Karpas-422 (cell line): ENCODE measurements around the gene STX10. TPM values are rescaled to one million over a fixed set of nuclear protein-coding genes. Genes with fewer than 3 reads are reported as not detected.

Source experiments
- DNase-seq: peaks from one replicate; pipeline ENCODE4 v3.0.0-alpha.2; 2015
- H2AFZ ChIP-seq: fragments of 200-600 bp; sonication (generic); 2 replicates; pipeline ENCODE4 v1.6.1; 2014; ENCODE audit warnings: antibody characterized with exemption, low read length, mixed read lengths
- H3K27ac ChIP-seq: fragments of 200-600 bp; sonication (generic); 2 replicates; pipeline ENCODE4 v1.5.1; 2014; ENCODE audit warnings: mild to moderate bottlenecking, low read length, moderate library complexity
- H3K27me3 ChIP-seq: fragments of 200-600 bp; sonication (generic); 2 replicates; pipeline ENCODE4 v1.6.1; 2014; ENCODE audit warnings: low read length, mixed read lengths
- H3K36me3 ChIP-seq: fragments of 200-600 bp; sonication (generic); 2 replicates; pipeline ENCODE4 v1.6.1; 2014; ENCODE audit warnings: low read length, mixed read lengths; ENCODE audit not compliant: insufficient read depth
- H3K4me1 ChIP-seq: fragments of 200-600 bp; sonication (generic); 2 replicates; pipeline ENCODE4 v1.6.1; 2014; ENCODE audit warnings: mild to moderate bottlenecking, low read length, mixed read lengths
- H3K4me2 ChIP-seq: fragments of 200-600 bp; sonication (generic); 2 replicates; pipeline ENCODE4 v1.6.1; 2014; ENCODE audit warnings: low read length, low read depth, mild to moderate bottlenecking; ENCODE audit not compliant: poor library complexity, severe bottlenecking
- H3K4me3 ChIP-seq: fragments of 200-600 bp; sonication (generic); 2 replicates; pipeline ENCODE4 v1.5.1; 2014; ENCODE audit warnings: mild to moderate bottlenecking, antibody characterized with exemption, low read length, mixed read lengths
- H3K79me2 ChIP-seq: fragments of 200-600 bp; sonication (generic); 2 replicates; pipeline ENCODE4 v1.6.1; 2014; ENCODE audit warnings: mild to moderate bottlenecking, low read length, mixed read lengths
- H3K9ac ChIP-seq: fragments of 200-600 bp; sonication (generic); 2 replicates; pipeline ENCODE4 v1.6.0; 2014; ENCODE audit warnings: low read length
- H3K9me2 ChIP-seq: fragments of 200-600 bp; sonication (generic), shearing (Covaris generic); replicated peaks from 2 replicates; pipeline ENCODE4 v1.6.0; 2014; ENCODE audit warnings: mild to moderate bottlenecking, low read length, moderate library complexity; ENCODE audit not compliant: insufficient read depth
- H3K9me3 ChIP-seq: fragments of 300-700, 200-600 bp; sonication (generic); 2 replicates; pipeline ENCODE4 v1.6.1; 2014; ENCODE audit warnings: low read length, mixed read lengths
- H4K20me1 ChIP-seq: fragments of 200-600 bp; sonication (generic); 2 replicates; pipeline ENCODE4 v1.6.1; 2014; ENCODE audit warnings: mild to moderate bottlenecking, antibody characterized with exemption, low read length, low read depth; ENCODE audit not compliant: insufficient read depth
- total RNA-seq: library from RNA; depleted of rRNA; stranded (reverse); fragments of >200 nt; shearing (Covaris generic); gene quantifications from 2 replicates; pipeline ENCODE4 v1.2.3, GENCODE V29; 2014; ENCODE audit warnings: low replicate concordance

Gene STX10
- total RNA-seq, 1 experiment from 2014 or later = 47.0 TPM

GRCh38 chr19:13130886-13131490, 19.2 kb downstream of the STX10 start:
- no peaks in the 10 kb centered on the region for H3K9me2 ChIP-seq
- peaks cover 79% of the 10 kb centered on the region for H3K79me2 ChIP-seq
- H3K9ac ChIP-seq = no peak overlapping the region

GRCh38 chr19:13129384-13129783, 20.8 kb downstream of the STX10 start:
- H3K9ac ChIP-seq = no peak overlapping the region
- H4K20me1 ChIP-seq = peaks cover 35% of the 10 kb centered on the region
- H3K79me2 ChIP-seq = peaks cover 87% of the 10 kb centered on the region

More at GRCh38 chr19:13130886-13131490, 19.2 kb downstream of the STX10 start:
- Histone ChIP-seq H3K9me3 (no peaks in the 10 kb centered on the region), H3K4me1 (no peaks in the 10 kb centered on the region), H3K36me3 (peaks cover 5% of the 10 kb centered on the region; the same call in 1 of the 2 replicates), H3K4me2 (no peak overlapping the region), H3K27me3 (no peaks in the 10 kb centered on the region), H3K27ac (no peak overlapping the region), H2AFZ (no peak overlapping the region), H3K4me3 (no peak overlapping the region), H4K20me1 (peaks cover 41% of the 10 kb centered on the region)
- DNase-seq = no peak

GRCh38 chr19:13128583-13128982, 21.6 kb downstream of the STX10 start:
- H3K4me2 ChIP-seq = no peak overlapping the region
- no peaks in the 10 kb centered on the region for H3K9me2 ChIP-seq
- H3K4me3 ChIP-seq = no peak overlapping the region
- no peak overlapping the region for H2AFZ ChIP-seq
- no peaks in the 10 kb centered on the region for H3K27me3 ChIP-seq
- H3K79me2 ChIP-seq = peaks cover 87% of the 10 kb centered on the region
- H3K4me1 ChIP-seq = no peaks in the 10 kb centered on the region
- peaks cover 4% of the 10 kb centered on the region; the same call in 1 of the 2 replicates for H3K36me3 ChIP-seq
- H4K20me1 ChIP-seq = peaks cover 35% of the 10 kb centered on the region
- no peak for DNase-seq
- no peak overlapping the region for H3K27ac ChIP-seq
- H3K9me3 ChIP-seq = no peaks in the 10 kb centered on the region
- no peak overlapping the region for H3K9ac ChIP-seq

More at GRCh38 chr19:13129384-13129783, 20.8 kb downstream of the STX10 start:
- Histone ChIP-seq H2AFZ (no peak overlapping the region), H3K27ac (no peak overlapping the region), H3K4me2 (no peak overlapping the region), H3K36me3 (peaks cover 5% of the 10 kb centered on the region; the same call in 1 of the 2 replicates), H3K9me2 (no peaks in the 10 kb centered on the region), H3K27me3 (no peaks in the 10 kb centered on the region), H3K9me3 (no peaks in the 10 kb centered on the region), H3K4me3 (no peak overlapping the region), H3K4me1 (no peaks in the 10 kb centered on the region)
- no peak for DNase-seq

- Histone ChIP-seq H2AFZ (no peak overlapping the region), H3K79me2 (peaks cover 88% of the 10 kb centered on the region), H3K9me2 (no peaks in the 10 kb centered on the region), H3K27me3 (no peaks in the 10 kb centered on the region), H4K20me1 (peaks cover 39% of the 10 kb centered on the region), H3K4me1 (no peaks in the 10 kb centered on the region), H3K9me3 (no peaks in the 10 kb centered on the region), H3K27ac (no peak overlapping the region), H3K9ac (no peak overlapping the region), H3K4me3 (no peak overlapping the region), H3K36me3 (no peaks in the 10 kb centered on the region), H3K4me2 (no peak overlapping the region)
- no peak for DNase-seq
These were observed 22.2 kb downstream of the STX10 start for GRCh38 chr19:13127811-13128575.

- Histone ChIP-seq H3K9ac (no peak overlapping the region), H3K27ac (no peak overlapping the region), H3K4me2 (no peak overlapping the region), H3K4me3 (no peak overlapping the region), H3K36me3 (no peaks in the 10 kb centered on the region), H3K79me2 (peaks cover 90% of the 10 kb centered on the region), H4K20me1 (peaks cover 42% of the 10 kb centered on the region), H3K27me3 (no peaks in the 10 kb centered on the region), H2AFZ (no peak overlapping the region), H3K9me2 (no peaks in the 10 kb centered on the region), H3K4me1 (no peaks in the 10 kb centered on the region), H3K9me3 (no peaks in the 10 kb centered on the region)
- DNase-seq = no peak
These were observed 23.1 kb downstream of the STX10 start for GRCh38 chr19:13127051-13127450.

- no peaks in the 10 kb centered on the region for H3K9me3 ChIP-seq
- H3K27me3 ChIP-seq = no peaks in the 10 kb centered on the region
- H3K4me2 ChIP-seq = no peak overlapping the region
- no peak for DNase-seq
- no peaks in the 10 kb centered on the region for H3K9me2 ChIP-seq
- peaks cover 51% of the 10 kb centered on the region for H4K20me1 ChIP-seq
- H3K27ac ChIP-seq = no peak overlapping the region
- no peak overlapping the region for H2AFZ ChIP-seq
- no peak overlapping the region for H3K4me3 ChIP-seq
- peaks cover 94% of the 10 kb centered on the region for H3K79me2 ChIP-seq
- peaks cover 20% of the 10 kb centered on the region for H3K4me1 ChIP-seq
- H3K36me3 ChIP-seq = no peaks in the 10 kb centered on the region
- H3K9ac ChIP-seq = no peak overlapping the region
These were observed 26.9 kb downstream of the STX10 start for GRCh38 chr19:13122980-13123957.

- peaks cover 45% of the 10 kb centered on the region for H4K20me1 ChIP-seq
- H3K36me3 ChIP-seq = no peaks in the 10 kb centered on the region
- no peak overlapping the region for H3K4me2 ChIP-seq
- peaks cover 26% of the 10 kb centered on the region for H3K4me1 ChIP-seq
- no peak overlapping the region for H2AFZ ChIP-seq
- DNase-seq = no peak
- no peak overlapping the region for H3K4me3 ChIP-seq
- H3K27me3 ChIP-seq = no peaks in the 10 kb centered on the region
- no peak overlapping the region for H3K9ac ChIP-seq
- H3K9me3 ChIP-seq = no peaks in the 10 kb centered on the region
- no peaks in the 10 kb centered on the region for H3K9me2 ChIP-seq
- peaks cover 86% of the 10 kb centered on the region for H3K79me2 ChIP-seq
- no peak overlapping the region for H3K27ac ChIP-seq
These were observed 27.8 kb downstream of the STX10 start for GRCh38 chr19:13122275-13122878.
